HG03342 (cell line): ENCODE measurements around the gene TBC1D22B.
A peak's percentile ranks its signal among the peaks of the same experiment; 100 is the strongest.

Source experiments
- ATAC-seq: cut with Tn5 transposase; IDR thresholded peaks from one replicate; pipeline ENCODE4 v1.9.1; 2021; ENCODE audit warnings: mild to moderate bottlenecking, moderate library complexity; ENCODE audit not compliant: unreplicated experiment

The TBC1D22B gene

GRCh38 chr6:37239526-37239925, 18.0 kb upstream of the TBC1D22B start:
- ATAC-seq = no peak

GRCh38 chr6:37239950-37240713, 17.4 kb upstream of the TBC1D22B start:
- peak; percentile 65 for ATAC-seq

GRCh38 chr6:37241131-37241530, 16.4 kb upstream of the TBC1D22B start:
- ATAC-seq = no peak

GRCh38 chr6:37241775-37242428, 15.7 kb upstream of the TBC1D22B start:
- ATAC-seq = no peak

GRCh38 chr6:37242429-37243052, 15.0 kb upstream of the TBC1D22B start:
- ATAC-seq = no peak

- no peak for ATAC-seq
Measured at GRCh38 chr6:37243131-37243815, 14.3 kb upstream of the TBC1D22B start.

- no peak for ATAC-seq
Measured at GRCh38 chr6:37243816-37244370, 13.7 kb upstream of the TBC1D22B start.

- ATAC-seq = no peak
Measured at GRCh38 chr6:37244430-37245310, 12.9 kb upstream of the TBC1D22B start.

GRCh38 chr6:37251211-37251780, 6.3 kb upstream of the TBC1D22B start:
- ATAC-seq = no peak

- no peak for ATAC-seq
Measured at GRCh38 chr6:37253486-37254007, 4.0 kb upstream of the TBC1D22B start.

GRCh38 chr6:37254881-37255280, 2.7 kb upstream of the TBC1D22B start:
- no peak for ATAC-seq

- no peak for ATAC-seq
Measured at GRCh38 chr6:37256692-37257319, 766 bp upstream of the TBC1D22B start.

GRCh38 chr6:37257320-37257633, 295 bp upstream of the TBC1D22B start:
- ATAC-seq = no peak

GRCh38 chr6:37258405-37259105, 983 bp downstream of the TBC1D22B start:
- ATAC-seq = no peak

GRCh38 chr6:37259191-37259590, 1.6 kb downstream of the TBC1D22B start:
- no peak for ATAC-seq

- no peak for ATAC-seq
Measured at GRCh38 chr6:37260040-37260439, 2.5 kb downstream of the TBC1D22B start.

- no peak for ATAC-seq
Measured at GRCh38 chr6:37260444-37260843, 2.9 kb downstream of the TBC1D22B start.

- no peak for ATAC-seq
Measured at GRCh38 chr6:37261198-37261597, 3.6 kb downstream of the TBC1D22B start.
